Measurements from ENCODE around the gene RPL36AL. TPM values are rescaled to one million over a fixed set of nuclear protein-coding genes. Genes with fewer than 3 reads are reported as not detected.
A peak's percentile ranks its signal among the peaks of the same experiment; 100 is the strongest.

The RPL36AL gene
- total and polyA plus RNA-seq, 4 donors = 117 to 729 (median 251) TPM

- Histone ChIP-seq H3K9me3 (ENCODE audit: control insufficient read depth in 4 of 4, insufficient read depth in 3 of 4, low read length in 3 of 4) (no peaks in the 10 kb centered on the region), H3K4me3 (no peak overlapping the region), H3K27me3 (ENCODE audit: control insufficient read depth in 3 of 3, insufficient read depth in 3 of 3, low read length in 2 of 3) (no peaks in the 10 kb centered on the region), H3K4me1 (ENCODE audit: control insufficient read depth in 5 of 5, insufficient read depth in 5 of 5, low read length in 5 of 5) (peaks cover 4 to 33% (median 11%) of the 10 kb centered on the region in 5 donors), H3K9ac (ENCODE audit: insufficient read depth in 1 of 2, low read length in 2 of 2) (no peak overlapping the region), H3K36me3 (ENCODE audit: control insufficient read depth in 4 of 4, insufficient read depth in 4 of 4, low read length in 4 of 4) (peaks cover 0 to 9% (median 5%) of the 10 kb centered on the region in 4 donors), H3K27ac (ENCODE audit: low read depth in 1 of 2, low read length in 1 of 2) (no peak overlapping the region)
- ATAC-seq (ENCODE audit: insufficient read depth, low FRiP score) (no peak), DNase-seq (peak in 2 of 3 donors; percentile 50 to 52)
- WGBS, 2 donors = 62 to 73% methylated on average over 3 of the region's 3 CpGs
- TF ChIP-seq, protein P1, sequence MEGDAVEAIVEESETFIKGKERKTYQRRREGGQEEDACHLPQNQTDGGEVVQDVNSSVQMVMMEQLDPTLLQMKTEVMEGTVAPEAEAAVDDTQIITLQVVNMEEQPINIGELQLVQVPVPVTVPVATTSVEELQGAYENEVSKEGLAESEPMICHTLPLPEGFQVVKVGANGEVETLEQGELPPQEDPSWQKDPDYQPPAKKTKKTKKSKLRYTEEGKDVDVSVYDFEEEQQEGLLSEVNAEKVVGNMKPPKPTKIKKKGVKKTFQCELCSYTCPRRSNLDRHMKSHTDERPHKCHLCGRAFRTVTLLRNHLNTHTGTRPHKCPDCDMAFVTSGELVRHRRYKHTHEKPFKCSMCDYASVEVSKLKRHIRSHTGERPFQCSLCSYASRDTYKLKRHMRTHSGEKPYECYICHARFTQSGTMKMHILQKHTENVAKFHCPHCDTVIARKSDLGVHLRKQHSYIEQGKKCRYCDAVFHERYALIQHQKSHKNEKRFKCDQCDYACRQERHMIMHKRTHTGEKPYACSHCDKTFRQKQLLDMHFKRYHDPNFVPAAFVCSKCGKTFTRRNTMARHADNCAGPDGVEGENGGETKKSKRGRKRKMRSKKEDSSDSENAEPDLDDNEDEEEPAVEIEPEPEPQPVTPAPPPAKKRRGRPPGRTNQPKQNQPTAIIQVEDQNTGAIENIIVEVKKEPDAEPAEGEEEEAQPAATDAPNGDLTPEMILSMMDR (IDR thresholded peaks at IDR 0.05; ENCODE audit: control extremely low read depth, extremely low read depth) = no peak
These were observed 3.0 kb upstream of the RPL36AL start for GRCh38 chr14:49623387-49623786.

DNA sequence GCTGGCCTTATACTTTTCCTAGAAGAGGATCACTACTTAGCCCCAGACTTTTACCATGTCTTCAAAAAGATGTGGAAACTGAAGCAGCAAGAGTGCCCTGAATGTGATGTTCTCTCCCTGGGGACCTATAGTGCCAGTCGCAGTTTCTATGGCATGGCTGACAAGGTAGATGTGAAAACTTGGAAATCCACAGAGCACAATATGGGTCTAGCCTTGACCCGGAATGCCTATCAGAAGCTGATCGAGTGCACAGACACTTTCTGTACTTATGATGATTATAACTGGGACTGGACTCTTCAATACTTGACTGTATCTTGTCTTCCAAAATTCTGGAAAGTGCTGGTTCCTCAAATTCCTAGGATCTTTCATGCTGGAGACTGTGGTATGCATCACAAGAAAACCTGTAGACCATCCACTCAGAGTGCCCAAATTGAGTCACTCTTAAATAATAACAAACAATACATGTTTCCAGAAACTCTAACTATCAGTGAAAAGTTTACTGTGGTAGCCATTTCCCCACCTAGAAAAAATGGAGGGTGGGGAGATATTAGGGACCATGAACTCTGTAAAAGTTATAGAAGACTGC is 1.7 kb upstream of the RPL36AL start:
- H3K9me3 ChIP-seq (ENCODE audit: control insufficient read depth in 4 of 4, insufficient read depth in 3 of 4, low read length in 3 of 4) = no peaks in the 10 kb centered on the region
- H3K27me3 ChIP-seq (ENCODE audit: control insufficient read depth in 3 of 3, insufficient read depth in 3 of 3, low read length in 2 of 3) = no peaks in the 10 kb centered on the region
- H3K27ac ChIP-seq (ENCODE audit: low read depth in 1 of 2, low read length in 1 of 2) = no peak overlapping the region
- H3K4me3 ChIP-seq = peak overlapping the region; percentile 84
- 60 to 82% methylated on average over 3 of the region's 3 CpGs for WGBS, 2 donors
- DNase-seq = no peak
- no peak for ATAC-seq (ENCODE audit: insufficient read depth, low FRiP score)
- H3K36me3 ChIP-seq (ENCODE audit: control insufficient read depth in 4 of 4, insufficient read depth in 4 of 4, low read length in 4 of 4) = peaks cover 4 to 16% (median 10%) of the 10 kb centered on the region in 4 donors
- H3K9ac ChIP-seq (ENCODE audit: insufficient read depth in 1 of 2, low read length in 2 of 2) = peak overlapping the region in 1 of 2 donors; percentile 75
- peaks cover 4 to 33% (median 11%) of the 10 kb centered on the region in 5 donors for H3K4me1 ChIP-seq (ENCODE audit: control insufficient read depth in 5 of 5, insufficient read depth in 5 of 5, low read length in 5 of 5)
- TF ChIP-seq, protein P1 (IDR thresholded peaks at IDR 0.05; ENCODE audit: control extremely low read depth, extremely low read depth) = no peak

DNA sequence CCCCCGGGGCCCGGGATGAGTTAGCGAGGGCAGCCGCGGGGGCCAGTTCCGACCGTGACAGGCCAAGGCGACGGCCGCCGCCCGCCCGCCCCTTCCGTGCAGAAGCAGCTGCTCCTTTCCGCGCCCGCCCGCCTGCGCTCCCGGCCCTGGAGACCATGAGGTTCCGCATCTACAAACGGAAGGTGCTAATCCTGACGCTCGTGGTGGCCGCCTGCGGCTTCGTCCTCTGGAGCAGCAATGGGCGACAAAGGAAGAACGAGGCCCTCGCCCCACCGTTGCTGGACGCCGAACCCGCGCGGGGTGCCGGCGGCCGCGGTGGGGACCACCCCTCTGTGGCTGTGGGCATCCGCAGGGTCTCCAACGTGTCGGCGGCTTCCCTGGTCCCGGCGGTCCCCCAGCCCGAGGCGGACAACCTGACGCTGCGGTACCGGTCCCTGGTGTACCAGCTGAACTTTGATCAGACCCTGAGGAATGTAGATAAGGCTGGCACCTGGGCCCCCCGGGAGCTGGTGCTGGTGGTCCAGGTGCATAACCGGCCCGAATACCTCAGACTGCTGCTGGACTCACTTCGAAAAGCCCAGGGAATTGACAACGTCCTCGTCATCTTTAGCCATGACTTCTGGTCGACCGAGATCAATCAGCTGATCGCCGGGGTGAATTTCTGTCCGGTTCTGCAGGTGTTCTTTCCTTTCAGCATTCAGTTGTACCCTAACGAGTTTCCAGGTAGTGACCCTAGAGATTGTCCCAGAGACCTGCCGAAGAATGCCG is 872 bp upstream of the RPL36AL start:
- peaks cover 4 to 18% (median 11%) of the 10 kb centered on the region in 4 donors for H3K36me3 ChIP-seq (ENCODE audit: control insufficient read depth in 4 of 4, insufficient read depth in 4 of 4, low read length in 4 of 4)
- H3K9ac ChIP-seq (ENCODE audit: insufficient read depth in 1 of 2, low read length in 2 of 2) = peak overlapping the region; percentile 55 to 75
- no peaks in the 10 kb centered on the region for H3K27me3 ChIP-seq (ENCODE audit: control insufficient read depth in 3 of 3, insufficient read depth in 3 of 3, low read length in 2 of 3)
- H3K4me1 ChIP-seq (ENCODE audit: control insufficient read depth in 5 of 5, insufficient read depth in 5 of 5, low read length in 5 of 5) = peaks cover 4 to 33% (median 11%) of the 10 kb centered on the region in 5 donors
- H3K9me3 ChIP-seq (ENCODE audit: control insufficient read depth in 4 of 4, insufficient read depth in 3 of 4, low read length in 3 of 4) = no peaks in the 10 kb centered on the region
- peak; percentile 64 for ATAC-seq (ENCODE audit: insufficient read depth, low FRiP score)
- DNase-seq = peak; percentile 64 to 67 (median 65)
- 3 to 9% methylated on average over 46 to 65 of the region's 65 CpGs for WGBS, 2 donors
- H3K4me3 ChIP-seq = peak overlapping the region; percentile 84
- TF ChIP-seq, protein P1 (IDR thresholded peaks at IDR 0.05; ENCODE audit: control extremely low read depth, extremely low read depth) = no peak
- peak overlapping the region; percentile 96 to 97 for H3K27ac ChIP-seq (ENCODE audit: low read depth in 1 of 2, low read length in 1 of 2)

Data from lung (tissue), 12 donors.